RCC 7860 (cell line): Measurements from ENCODE around the gene SERPINA4.

Source experiments
- DNase-seq: peaks from one replicate; pipeline ENCODE4 v3.0.0-alpha.2; 2015; ENCODE audit warnings: low spot score
- FAIRE-seq: peaks from 2 replicates; lab custom pipeline; 2012; peaks lifted over from hg19 to GRCh38; lab: Jason Lieb, UNC

Gene SERPINA4

DNA sequence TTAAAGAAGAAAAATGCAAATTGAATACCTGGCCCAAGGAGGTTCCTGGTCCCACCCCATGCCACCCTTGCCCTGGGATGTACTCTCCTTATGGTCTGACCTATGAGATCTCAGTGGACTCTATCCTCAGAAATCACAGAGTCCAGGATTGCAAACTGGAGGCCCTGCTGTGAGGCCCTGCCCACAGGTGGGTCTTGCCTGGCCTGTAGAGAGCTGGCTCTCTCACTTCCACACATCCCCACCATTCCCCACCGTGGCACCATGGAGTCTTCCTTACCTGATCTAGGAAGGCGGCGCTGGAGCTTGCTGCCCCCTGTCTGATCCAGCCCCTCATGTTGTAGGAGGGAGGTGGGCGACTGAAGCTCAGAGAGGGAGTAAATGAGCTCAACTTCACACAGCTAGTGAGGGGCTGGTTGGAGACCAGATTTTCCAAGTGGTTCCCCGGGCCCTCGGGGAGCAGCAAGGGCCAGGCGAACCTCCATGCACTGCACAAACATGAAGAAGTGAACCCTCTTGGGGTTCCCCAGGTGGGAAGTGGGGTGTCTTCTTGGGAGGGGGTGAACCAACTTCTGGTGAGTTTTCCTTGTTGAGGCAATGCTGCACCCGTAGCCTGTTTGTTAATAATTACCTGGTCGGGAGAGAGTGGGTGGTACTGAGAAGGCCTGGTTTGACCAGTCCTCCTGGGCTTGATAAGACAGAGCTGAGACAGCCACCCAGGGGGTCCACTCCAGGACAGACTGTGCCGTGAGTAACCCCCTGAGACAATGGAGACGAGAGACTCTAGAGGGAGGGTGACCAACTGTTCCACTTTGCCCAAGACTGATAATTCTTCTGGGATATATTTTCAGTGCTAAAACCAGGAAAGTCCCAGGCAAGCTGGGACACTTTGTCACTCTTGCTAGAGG, at the start of gene SERPINA4:
Gene SERPINA4, plus strand, starts transcription at position 692 of the 905 bp plus-strand sequence. CDS start 2,041 bp downstream, outside the sequence.
- FAIRE-seq, result no peak
- no peak for DNase-seq

DNA sequence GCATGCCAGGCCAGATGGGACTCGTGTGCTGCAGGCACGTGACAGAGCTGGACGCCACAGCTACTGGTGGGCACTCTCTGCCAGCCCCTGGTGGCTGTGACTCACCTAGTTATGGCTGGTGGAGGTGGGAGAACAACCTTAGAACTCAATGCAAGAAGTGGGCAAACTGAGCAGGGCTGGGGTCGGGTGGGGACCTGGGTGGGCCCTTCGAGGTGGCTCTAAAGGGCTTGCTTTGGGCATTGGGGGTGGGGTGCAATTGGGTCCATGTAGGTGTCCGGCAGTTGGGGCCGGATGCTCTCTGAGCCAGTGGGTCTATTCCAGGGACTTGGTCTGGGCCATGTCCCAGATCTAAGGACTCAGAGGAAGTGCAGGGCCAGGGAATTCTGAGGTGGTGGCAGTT, 46.9 kb upstream of the SERPINA4 start:
- FAIRE-seq, result no peak
- DNase-seq, result no peak

DNA sequence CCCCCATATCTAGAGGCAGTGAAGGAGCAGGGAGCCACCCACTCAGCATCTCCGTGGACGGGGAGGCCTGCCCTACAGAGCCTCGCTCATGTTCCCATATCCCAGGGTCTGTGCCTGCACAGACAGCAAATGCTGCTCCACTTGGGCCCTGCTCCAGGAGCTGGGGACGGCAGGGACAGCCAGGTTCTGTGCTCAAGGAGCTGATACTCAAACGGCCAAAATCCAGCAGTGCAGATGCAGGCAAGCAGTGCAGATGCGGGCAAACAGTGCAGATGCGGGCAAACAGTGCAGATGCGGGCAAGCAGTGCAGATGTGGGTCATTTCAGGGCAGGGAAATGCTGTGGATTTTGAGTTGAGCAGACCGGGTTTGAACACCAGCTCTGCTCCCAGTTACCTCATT, 45.8 kb upstream of the SERPINA4 start:
- FAIRE-seq (no peak), DNase-seq (no peak)

GRCh38 chr14:94515856-94516255, 45.4 kb upstream of the SERPINA4 start:
- FAIRE-seq (no peak), DNase-seq (no peak)

DNA sequence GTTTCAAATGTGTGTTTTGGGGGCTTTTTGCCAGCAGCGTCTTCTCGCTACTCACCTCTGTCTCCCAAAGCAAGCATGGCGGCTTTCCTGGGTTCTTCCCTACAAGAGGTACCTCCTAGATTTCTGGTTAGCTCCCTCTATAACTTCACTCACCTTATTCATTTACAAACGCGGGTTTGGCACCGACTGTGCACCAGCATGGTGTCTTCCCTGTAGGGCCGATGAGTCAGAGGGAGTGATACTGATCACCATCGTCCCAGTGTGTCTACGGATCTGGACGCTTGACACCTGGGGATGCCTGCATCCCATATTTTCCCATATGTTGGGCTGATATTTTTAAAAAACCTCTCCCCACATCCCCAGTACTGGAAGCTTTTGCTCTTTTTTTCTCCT, 44.0 kb upstream of the SERPINA4 start:
- no peak for FAIRE-seq
- DNase-seq, result no peak

DNA sequence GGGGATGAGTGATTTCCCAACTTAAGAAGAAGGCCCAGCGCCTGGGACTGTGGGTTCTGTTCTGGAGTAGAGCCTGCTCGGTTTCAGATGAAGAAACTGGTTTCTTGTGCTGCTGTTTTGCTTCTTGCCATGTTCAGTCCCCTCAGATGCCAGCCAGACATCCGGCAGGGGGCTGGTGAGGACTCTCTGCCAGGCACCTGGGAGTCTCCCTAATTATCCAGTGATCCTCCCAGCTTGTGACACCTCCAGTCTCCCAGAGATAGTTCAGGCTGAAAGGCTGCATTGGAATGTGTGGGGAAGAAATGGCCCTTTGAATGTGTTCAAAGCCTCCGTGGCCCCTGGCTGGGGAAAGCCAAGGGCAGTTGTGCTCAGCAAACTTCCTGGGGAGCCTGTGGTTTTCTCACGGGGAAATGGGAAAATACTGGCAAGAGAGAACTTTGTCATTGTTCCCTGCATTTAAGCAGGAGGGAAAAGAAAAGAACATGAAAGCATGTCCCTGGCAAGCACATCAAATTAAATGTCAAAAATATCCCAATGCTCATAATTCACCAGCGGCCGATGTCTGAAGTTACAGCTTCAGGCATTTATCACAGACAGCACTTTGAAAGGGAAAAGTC, 43.5 kb upstream of the SERPINA4 start:
- FAIRE-seq, result no peak
- no peak for DNase-seq

GRCh38 chr14:94521375-94522114, 39.7 kb upstream of the SERPINA4 start:
- no peak for DNase-seq
- FAIRE-seq, result no peak

- FAIRE-seq, result no peak
Measured at GRCh38 chr14:94522115-94522724, 39.0 kb upstream of the SERPINA4 start.

DNA sequence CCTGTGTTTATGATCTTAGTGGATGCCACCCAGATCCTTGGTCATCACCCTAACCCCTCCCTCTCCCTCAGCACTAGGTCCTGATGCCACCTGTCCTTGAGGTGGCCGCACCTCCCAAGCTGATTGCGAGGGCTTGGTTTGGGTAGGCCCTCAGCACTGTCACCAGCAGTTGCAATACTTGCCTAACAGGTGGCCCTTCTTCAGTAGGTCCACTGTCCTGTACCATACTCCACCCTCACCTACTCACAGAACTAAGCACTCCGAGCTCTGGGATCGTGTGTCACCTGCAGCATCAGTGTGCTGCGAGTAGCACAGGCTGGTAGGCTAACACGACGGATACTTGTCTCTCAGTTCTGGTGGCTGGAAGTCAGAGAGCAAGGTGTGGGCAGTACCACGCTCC, 38.0 kb upstream of the SERPINA4 start:
- DNase-seq, result no peak
- no peak for FAIRE-seq

More at GRCh38 chr14:94522115-94522724, 39.0 kb upstream of the SERPINA4 start:
- DNase-seq, result no peak

GRCh38 chr14:94524093-94524492, 37.1 kb upstream of the SERPINA4 start:
- FAIRE-seq (no peak), DNase-seq (no peak)

DNA sequence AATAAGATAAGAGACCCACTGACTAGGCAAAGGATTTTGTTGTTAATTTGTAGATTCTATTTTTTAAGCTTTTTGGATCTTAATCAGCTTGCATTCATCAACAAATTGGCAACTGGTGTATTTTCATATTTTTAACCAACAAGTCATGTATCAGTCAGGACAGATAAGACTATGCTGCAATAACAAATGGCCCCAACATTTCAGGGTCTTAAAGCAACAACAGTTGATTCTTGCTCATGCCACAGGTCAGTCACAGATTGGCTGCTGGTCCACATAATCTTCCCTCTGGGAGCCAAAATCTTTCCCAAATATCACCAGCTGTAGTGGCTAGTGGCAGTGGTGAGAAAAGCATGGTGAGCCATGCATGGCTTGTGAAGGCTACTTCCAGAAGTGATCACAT, 30.1 kb upstream of the SERPINA4 start:
- DNase-seq, result no peak
- no peak for FAIRE-seq

GRCh38 chr14:94532447-94532846, 28.8 kb upstream of the SERPINA4 start:
- DNase-seq, result no peak
- FAIRE-seq, result no peak

- FAIRE-seq (no peak), DNase-seq (no peak)
Measured at GRCh38 chr14:94535506-94535905, 25.7 kb upstream of the SERPINA4 start.

- DNase-seq (no peak), FAIRE-seq (no peak)
Measured at GRCh38 chr14:94536836-94537235, 24.4 kb upstream of the SERPINA4 start.

- no peak for DNase-seq
- no peak for FAIRE-seq
Measured at GRCh38 chr14:94538070-94538740, 23.0 kb upstream of the SERPINA4 start.

- DNase-seq, result no peak
- no peak for FAIRE-seq
Measured at GRCh38 chr14:94539181-94539580, 22.1 kb upstream of the SERPINA4 start.

- DNase-seq (no peak), FAIRE-seq (no peak)
Measured at GRCh38 chr14:94540031-94540794, 21.0 kb upstream of the SERPINA4 start.

DNA sequence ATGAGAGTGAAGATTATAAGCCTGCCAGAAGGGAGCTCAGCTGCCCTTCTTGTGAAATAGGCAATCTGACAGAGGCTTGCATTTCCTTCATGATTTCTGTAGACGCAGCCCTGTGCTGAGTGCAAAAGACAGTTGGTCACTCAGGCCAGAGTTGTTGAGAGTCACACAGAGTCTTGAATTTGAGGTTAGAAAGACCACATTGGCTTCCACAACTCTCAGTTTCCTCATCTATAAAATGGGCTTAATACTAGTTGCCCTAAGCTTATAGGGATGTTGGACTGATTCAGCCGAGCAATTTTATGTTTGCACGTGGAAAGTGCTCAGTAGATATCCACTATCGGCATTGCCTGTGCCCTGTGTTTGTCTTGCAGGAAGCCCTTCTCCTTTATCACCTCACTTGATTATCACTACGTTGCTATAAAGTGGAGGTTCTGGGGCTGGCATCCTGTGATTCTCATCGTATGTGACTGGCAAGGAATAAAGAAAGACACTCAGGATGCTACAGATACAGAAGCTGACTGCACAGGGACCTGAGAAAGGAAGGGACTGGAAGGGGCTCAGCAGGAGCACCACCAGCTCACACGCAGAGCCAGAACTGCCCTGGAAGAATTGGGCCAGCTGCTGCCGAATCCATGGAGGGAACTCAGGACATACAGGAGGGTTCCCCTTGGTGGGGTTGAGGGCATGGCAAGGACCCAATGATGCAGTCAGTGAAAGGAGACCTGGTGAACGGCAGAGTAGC, 19.8 kb upstream of the SERPINA4 start:
- DNase-seq, result no peak

More for the DNA sequence above, 19.8 kb upstream of the SERPINA4 start:
- FAIRE-seq, result no peak
